Measurements from ENCODE around the gene MOV10L1. TPM values are rescaled to one million over a fixed set of nuclear protein-coding genes. Genes with fewer than 3 reads are reported as not detected.
"Not testable (repeated sequence)": the region's sequence is repeated elsewhere in the genome, so short reads cannot be mapped to it uniquely, and the experiment has no call there.

The MOV10L1 gene
- total RNA-seq, 1 donor from 2014 or later: not detected

DNA sequence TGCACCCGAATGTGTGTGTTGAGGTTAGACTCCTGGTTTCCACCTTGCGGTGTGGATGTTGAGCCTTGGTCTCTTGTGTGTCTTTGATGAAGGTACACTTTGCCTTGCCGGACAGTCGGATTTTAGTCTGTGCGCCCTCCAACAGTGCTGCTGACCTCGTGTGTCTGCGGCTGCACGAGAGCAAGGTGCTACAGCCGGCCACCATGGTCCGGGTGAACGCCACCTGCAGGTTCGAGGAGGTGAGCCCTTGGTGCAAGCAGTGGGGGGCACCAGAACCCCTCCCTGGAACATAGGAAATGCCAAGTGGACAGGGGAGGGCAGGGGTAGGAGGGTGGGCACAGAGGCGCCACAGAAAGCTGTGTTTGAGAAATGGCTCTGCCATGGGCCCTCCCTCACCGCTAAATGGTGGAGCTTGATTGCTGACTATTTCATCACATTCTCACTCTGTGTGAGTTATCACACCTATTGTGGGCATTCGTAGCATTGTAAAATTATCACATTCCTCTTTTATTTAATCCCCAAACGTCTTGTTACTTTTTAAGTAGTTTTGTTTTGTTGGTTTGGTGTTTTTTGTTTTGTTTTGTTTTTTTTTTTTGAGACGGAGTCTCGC, 54.3 kb downstream of the MOV10L1 start:
- TF ChIP-seq, protein P1, sequence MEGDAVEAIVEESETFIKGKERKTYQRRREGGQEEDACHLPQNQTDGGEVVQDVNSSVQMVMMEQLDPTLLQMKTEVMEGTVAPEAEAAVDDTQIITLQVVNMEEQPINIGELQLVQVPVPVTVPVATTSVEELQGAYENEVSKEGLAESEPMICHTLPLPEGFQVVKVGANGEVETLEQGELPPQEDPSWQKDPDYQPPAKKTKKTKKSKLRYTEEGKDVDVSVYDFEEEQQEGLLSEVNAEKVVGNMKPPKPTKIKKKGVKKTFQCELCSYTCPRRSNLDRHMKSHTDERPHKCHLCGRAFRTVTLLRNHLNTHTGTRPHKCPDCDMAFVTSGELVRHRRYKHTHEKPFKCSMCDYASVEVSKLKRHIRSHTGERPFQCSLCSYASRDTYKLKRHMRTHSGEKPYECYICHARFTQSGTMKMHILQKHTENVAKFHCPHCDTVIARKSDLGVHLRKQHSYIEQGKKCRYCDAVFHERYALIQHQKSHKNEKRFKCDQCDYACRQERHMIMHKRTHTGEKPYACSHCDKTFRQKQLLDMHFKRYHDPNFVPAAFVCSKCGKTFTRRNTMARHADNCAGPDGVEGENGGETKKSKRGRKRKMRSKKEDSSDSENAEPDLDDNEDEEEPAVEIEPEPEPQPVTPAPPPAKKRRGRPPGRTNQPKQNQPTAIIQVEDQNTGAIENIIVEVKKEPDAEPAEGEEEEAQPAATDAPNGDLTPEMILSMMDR (IDR thresholded peaks at IDR 0.05): no peak
- no peak overlapping the region for H3K4me3 Mint-ChIP-seq
- peaks cover 2% of the 10 kb centered on the region for H3K4me1 Mint-ChIP-seq
- H3K36me3 Mint-ChIP-seq (ENCODE audit: low read depth): no peaks in the 10 kb centered on the region
- intact Hi-C loops (cut with micrococcal nuclease): no loop called here
- CTCF ChIA-PET: no interaction called here
- no peaks in the 10 kb centered on the region for H3K9me3 Mint-ChIP-seq
- no peak overlapping the region for H3K27ac Mint-ChIP-seq
- ATAC-seq (ENCODE audit: low read depth) (no peak), DNase-seq (no peak)
- POLR2A ChIA-PET: no interaction called here
- H3K27me3 Mint-ChIP-seq: peaks cover 6% of the 10 kb centered on the region

DNA sequence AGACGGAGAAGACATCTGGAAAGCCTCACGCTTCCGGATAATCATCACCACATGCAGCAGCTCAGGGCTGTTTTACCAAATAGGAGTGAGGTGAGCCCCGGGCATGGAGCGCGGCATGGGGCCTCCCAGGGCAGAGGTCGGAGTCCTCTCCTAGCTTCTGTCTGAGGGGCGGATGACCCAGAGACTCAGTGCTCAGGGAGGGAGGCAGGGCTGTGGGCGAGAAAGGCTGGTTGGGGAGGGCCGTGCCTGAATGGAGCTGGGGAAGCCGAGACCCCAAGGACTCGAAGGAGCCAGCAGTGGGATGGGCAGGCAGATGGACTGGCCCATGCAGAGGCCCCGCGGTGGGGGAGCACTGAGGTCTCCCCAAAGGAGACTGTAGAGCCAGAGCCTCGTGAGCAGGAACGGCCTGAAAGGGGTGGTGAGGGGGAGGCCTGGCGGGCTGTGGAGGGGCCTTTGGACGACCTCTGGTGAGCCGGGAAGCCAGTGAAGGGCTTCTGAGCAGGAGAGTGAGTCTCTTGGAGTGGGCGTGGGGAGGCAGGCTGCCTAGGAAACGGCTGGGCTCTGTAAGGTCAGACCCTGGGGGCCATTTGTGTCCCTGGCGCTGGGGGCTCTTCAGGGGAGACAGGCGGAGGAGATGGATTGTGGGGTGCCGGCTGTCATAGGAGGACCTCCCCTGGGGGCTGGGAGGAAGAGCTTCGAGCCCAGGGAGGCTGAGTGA, 56.1 kb downstream of the MOV10L1 start:
- no peak overlapping the region for H3K27ac Mint-ChIP-seq
- H3K4me1 Mint-ChIP-seq: peaks cover 4% of the 10 kb centered on the region
- peaks cover 4% of the 10 kb centered on the region for H3K27me3 Mint-ChIP-seq
- DNase-seq (no peak), ATAC-seq (ENCODE audit: low read depth) (no peak)
- POLR2A ChIA-PET: no interaction called here
- H3K4me3 Mint-ChIP-seq: no peak overlapping the region
- intact Hi-C loops (cut with micrococcal nuclease): no loop called here
- TF ChIP-seq, protein P1 (IDR thresholded peaks at IDR 0.05): no peak
- no peaks in the 10 kb centered on the region for H3K36me3 Mint-ChIP-seq (ENCODE audit: low read depth)
- no peaks in the 10 kb centered on the region for H3K9me3 Mint-ChIP-seq
- CTCF ChIA-PET: no interaction called here

DNA sequence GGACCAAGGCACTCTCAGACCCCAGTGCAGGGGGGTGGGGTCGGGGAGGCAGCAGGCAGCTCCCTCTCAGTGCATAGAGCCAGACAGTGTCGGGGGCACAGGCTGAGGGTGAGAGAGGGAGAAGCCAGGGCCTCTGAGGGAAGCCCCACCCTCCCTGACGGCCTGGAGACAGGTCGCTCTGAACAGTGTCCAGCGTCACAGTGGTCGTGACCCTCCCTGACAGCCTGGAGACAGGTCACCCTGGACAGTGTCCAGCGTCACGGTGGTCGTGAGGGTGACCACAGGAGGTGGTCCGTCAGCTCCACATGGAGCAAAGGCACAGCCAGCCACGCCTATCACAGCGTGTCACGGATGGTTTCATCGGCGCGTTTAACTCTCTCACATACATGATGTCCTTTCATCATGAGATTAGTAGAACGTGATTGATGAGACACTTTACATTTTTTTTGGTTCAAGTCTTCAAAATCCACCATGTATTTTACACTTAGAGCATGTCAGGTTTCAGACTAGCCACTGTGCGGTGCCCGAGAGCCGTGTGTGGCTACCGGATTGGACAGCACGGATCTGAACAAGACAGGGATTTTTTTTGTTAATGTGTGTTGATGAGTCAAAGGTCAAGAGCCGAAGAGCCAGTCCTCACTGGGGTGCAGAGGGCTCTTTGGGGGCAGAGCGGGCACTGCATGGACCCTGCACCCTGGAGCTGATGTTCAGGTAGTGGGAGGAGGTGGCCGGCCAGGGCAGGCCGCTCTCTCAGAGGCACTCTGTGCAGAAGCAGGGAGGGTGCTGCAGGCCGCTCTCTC, 56.8 kb downstream of the MOV10L1 start:
- H3K9me3 Mint-ChIP-seq: no peaks in the 10 kb centered on the region
- H3K36me3 Mint-ChIP-seq (ENCODE audit: low read depth): no peaks in the 10 kb centered on the region
- DNase-seq (no peak), ATAC-seq (ENCODE audit: low read depth) (no peak)
- no peak overlapping the region for H3K27ac Mint-ChIP-seq
- POLR2A ChIA-PET: no interaction called here
- TF ChIP-seq, protein P1 (IDR thresholded peaks at IDR 0.05): no peak
- peaks cover 4% of the 10 kb centered on the region for H3K27me3 Mint-ChIP-seq
- CTCF ChIA-PET: no interaction called here
- H3K4me3 Mint-ChIP-seq: no peak overlapping the region
- H3K4me1 Mint-ChIP-seq: peaks cover 4% of the 10 kb centered on the region
- intact Hi-C loops (cut with micrococcal nuclease): no loop called here

DNA sequence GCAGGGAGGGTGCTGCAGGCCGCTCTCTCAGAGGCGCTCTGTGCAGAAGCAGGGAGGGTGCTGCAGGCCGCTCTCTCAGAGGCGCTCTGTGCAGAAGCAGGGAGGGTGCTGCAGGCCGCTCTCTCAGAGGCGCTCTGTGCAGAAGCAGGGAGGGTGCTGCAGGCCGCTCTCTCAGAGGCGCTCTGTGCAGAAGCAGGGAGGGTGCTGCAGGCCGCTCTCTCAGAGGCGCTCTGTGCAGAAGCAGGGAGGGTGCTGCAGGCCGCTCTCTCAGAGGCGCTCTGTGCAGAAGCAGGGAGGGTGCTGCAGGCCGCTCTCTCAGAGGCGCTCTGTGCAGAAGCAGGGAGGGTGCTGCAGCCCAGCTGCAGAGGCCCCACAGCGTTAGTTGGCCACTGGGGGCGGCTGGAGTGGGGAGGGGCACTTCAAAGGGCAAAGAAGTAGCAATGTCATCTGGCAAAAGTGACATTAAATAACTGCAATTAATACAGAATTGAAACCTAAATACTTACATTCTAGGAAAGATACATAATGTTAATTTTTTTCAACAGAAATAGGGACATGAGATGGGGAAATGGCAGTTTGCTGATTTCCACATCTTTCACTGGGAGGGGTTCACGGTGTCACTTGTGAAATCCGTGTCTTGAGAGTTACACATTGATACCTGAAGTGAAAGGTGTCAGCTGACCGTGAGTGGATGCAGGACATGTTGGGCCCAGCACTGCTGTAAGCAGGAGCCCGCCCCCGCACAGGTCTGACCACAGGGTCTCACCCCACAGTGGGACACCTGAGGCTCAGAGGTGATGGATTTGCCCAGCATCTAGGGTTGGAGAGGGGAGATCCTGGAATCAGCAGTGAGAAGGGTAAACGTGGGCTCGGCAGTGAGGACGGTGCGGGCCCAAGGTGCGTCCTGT, 57.7 kb downstream of the MOV10L1 start:
- not testable (repeated sequence) for H3K27me3 Mint-ChIP-seq; H3K9me3 Mint-ChIP-seq; ATAC-seq (ENCODE audit: low read depth); H3K4me1 Mint-ChIP-seq; DNase-seq; H3K4me3 Mint-ChIP-seq; H3K36me3 Mint-ChIP-seq (ENCODE audit: low read depth); H3K27ac Mint-ChIP-seq
- ChIA-PET POLR2A (interaction anchor here (2.1 to 3.8 kb wide), 2 partner anchors 44 to 64 kb away, joined by 10 to 36 read pairs; no protein-coding TSS in a partner anchor), CTCF (interaction anchor here (3.1 to 4.1 kb wide), 3 partner anchors 44 to 74 kb away, joined by 15 to 39 read pairs (median 20); no protein-coding TSS in a partner anchor)
- intact Hi-C loops (cut with micrococcal nuclease): loop anchor here (2.0 kb wide), 1 partner anchor 195 kb away; the partner anchor contains the start of gene PPP6R2

DNA sequence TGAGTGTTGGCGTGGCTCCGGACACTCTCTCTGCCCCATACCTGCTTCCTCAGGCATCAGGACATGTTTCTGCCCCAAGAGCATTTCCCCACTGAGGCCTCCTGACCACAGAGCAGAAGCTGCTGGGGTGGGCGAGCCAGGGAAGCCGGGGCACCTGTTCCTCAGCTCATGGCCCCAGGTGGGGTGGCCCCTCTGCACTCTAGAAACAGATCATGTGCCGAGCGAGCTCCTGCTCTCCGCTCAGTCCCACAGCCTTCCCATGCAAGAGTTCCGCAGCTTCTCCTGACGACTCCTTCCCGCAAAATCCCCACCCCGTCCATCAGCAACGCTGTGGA, 58.3 kb downstream of the MOV10L1 start:
- H3K4me3 Mint-ChIP-seq: no peak overlapping the region
- H3K4me1 Mint-ChIP-seq: peaks cover 4% of the 10 kb centered on the region
- DNase-seq (no peak), ATAC-seq (ENCODE audit: low read depth) (no peak)
- H3K9me3 Mint-ChIP-seq: no peaks in the 10 kb centered on the region
- TF ChIP-seq, protein P1 (IDR thresholded peaks at IDR 0.05): no peak
- ChIA-PET POLR2A (interaction anchor here (2.1 to 3.8 kb wide), 2 partner anchors 43 to 63 kb away, joined by 10 to 36 read pairs; no protein-coding TSS in a partner anchor), CTCF (interaction anchor here (1.8 to 4.1 kb wide), 5 partner anchors 43 to 89 kb away, joined by 5 to 39 read pairs (median 15); no protein-coding TSS in a partner anchor)
- intact Hi-C loops (cut with micrococcal nuclease): loop anchor here (2.0 kb wide), 1 partner anchor 195 kb away; the partner anchor contains the start of gene PPP6R2
- no peaks in the 10 kb centered on the region for H3K27me3 Mint-ChIP-seq
- H3K27ac Mint-ChIP-seq: no peak overlapping the region
- H3K36me3 Mint-ChIP-seq (ENCODE audit: low read depth): no peaks in the 10 kb centered on the region
